Calu3 (cell line): ENCODE results near the gene DCUN1D2. TPM values are rescaled to one million over a fixed set of nuclear protein-coding genes. Genes with fewer than 3 reads are reported as not detected.

Experiments
- BruUV-seq: library from RNA; stranded (reverse); fragments of 400-500 nt; replicated peaks from 2 replicates; lab custom pipeline; 2021; lab: Mats Ljungman, UMichigan
- CTCF ChIA-PET: fragments of 300-600 bp; sonication (Branson Sonifier 250); formaldehyde crosslinking; loops from one replicate; lab custom pipeline; 2022; ENCODE audit warnings: antibody characterized with exemption; lab: Charles Lee
- DNase-seq: peaks from one replicate; pipeline ENCODE4 v3.0.0; 2022
- H3K27ac Mint-ChIP-seq: one replicate; pipeline ENCODE4 v1.8.0; 2022; ENCODE audit warnings: mixed read lengths; ENCODE audit not compliant: unreplicated experiment
- H3K27me3 Mint-ChIP-seq: one replicate; pipeline ENCODE4 v1.8.0; 2022; ENCODE audit warnings: mixed read lengths; ENCODE audit not compliant: unreplicated experiment
- H3K36me3 Mint-ChIP-seq: one replicate; pipeline ENCODE4 v1.8.0; 2022; ENCODE audit warnings: mild to moderate bottlenecking, moderate library complexity, mixed read lengths; ENCODE audit not compliant: insufficient read depth, unreplicated experiment
- H3K4me1 Mint-ChIP-seq: one replicate; pipeline ENCODE4 v1.8.0; 2022; ENCODE audit warnings: mild to moderate bottlenecking, low read depth, mixed read lengths; ENCODE audit not compliant: unreplicated experiment
- H3K4me3 Mint-ChIP-seq: one replicate; pipeline ENCODE4 v1.8.0; 2022; ENCODE audit warnings: mild to moderate bottlenecking, low read depth, moderate library complexity, mixed read lengths; ENCODE audit not compliant: unreplicated experiment
- H3K9me3 Mint-ChIP-seq: one replicate; pipeline ENCODE4 v1.8.0; 2022; ENCODE audit warnings: low read depth, mixed read lengths; ENCODE audit not compliant: unreplicated experiment
- intact Hi-C: fragments of 100-400 bp; cut with micrococcal nuclease; formaldehyde crosslinking; loops from one replicate; pipeline ENCODE4 v1.10.0; 2022; ENCODE audit not compliant: unreplicated experiment
- total RNA-seq: library from RNA; stranded (reverse); gene quantifications from 2 replicates; pipeline ENCODE4 v1.2.3, GENCODE V29; 2022
- TF ChIP-seq, protein P1 (sequence below): fragments of 200-600 bp; IDR thresholded peaks from one replicate; pipeline ENCODE4 v1.8.0; 2022; ENCODE audit warnings: antibody characterized with exemption; ENCODE audit not compliant: unreplicated experiment

The DCUN1D2 gene
- total RNA-seq, 1 experiment from 2014 or later = 9.3 TPM

DNA sequence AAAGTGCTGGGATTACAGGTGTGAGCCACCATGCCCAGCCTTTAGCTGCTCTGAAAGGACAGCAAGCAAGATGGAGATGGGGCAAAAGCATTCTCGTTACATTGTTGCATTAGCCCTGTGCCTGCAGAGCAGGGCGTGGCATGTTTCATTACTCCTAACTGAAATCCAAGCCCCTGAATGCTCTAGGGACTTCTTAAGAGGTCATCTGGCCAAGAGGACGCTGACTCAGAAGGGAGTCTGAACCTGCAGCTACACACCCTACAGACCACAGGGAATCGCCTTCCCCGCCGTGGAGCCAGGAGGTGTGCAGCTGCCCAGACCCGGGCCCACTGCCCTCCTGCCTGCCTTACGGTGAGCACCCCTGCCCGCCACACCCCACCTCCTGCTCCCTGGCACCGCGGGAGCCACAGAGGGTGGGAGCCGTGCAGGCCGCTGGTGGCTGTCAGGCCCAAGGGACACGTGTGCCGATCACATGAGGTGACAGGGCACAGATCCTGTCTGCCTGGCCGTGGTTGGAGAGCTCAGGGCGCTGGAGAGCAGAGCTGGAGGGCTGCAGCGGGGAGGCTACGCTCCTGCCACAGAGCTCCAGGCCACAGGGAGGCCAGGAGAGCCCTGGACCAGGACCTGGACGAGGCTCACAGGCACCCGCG lies 64.4 kb downstream of the DCUN1D2 start:
- no peaks in the 10 kb centered on the region for H3K9me3 Mint-ChIP-seq
- H3K4me1 Mint-ChIP-seq = no peaks in the 10 kb centered on the region
- H3K4me3 Mint-ChIP-seq = no peak overlapping the region
- intact Hi-C loops = no loop called here
- H3K36me3 Mint-ChIP-seq = no peaks in the 10 kb centered on the region
- CTCF ChIA-PET = no interaction called here
- no peak for DNase-seq
- no peak overlapping the region for H3K27ac Mint-ChIP-seq
- no peaks in the 10 kb centered on the region for H3K27me3 Mint-ChIP-seq
- TF ChIP-seq, protein P1, sequence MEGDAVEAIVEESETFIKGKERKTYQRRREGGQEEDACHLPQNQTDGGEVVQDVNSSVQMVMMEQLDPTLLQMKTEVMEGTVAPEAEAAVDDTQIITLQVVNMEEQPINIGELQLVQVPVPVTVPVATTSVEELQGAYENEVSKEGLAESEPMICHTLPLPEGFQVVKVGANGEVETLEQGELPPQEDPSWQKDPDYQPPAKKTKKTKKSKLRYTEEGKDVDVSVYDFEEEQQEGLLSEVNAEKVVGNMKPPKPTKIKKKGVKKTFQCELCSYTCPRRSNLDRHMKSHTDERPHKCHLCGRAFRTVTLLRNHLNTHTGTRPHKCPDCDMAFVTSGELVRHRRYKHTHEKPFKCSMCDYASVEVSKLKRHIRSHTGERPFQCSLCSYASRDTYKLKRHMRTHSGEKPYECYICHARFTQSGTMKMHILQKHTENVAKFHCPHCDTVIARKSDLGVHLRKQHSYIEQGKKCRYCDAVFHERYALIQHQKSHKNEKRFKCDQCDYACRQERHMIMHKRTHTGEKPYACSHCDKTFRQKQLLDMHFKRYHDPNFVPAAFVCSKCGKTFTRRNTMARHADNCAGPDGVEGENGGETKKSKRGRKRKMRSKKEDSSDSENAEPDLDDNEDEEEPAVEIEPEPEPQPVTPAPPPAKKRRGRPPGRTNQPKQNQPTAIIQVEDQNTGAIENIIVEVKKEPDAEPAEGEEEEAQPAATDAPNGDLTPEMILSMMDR = no peak
- no TSS peak for BruUV-seq

DNA sequence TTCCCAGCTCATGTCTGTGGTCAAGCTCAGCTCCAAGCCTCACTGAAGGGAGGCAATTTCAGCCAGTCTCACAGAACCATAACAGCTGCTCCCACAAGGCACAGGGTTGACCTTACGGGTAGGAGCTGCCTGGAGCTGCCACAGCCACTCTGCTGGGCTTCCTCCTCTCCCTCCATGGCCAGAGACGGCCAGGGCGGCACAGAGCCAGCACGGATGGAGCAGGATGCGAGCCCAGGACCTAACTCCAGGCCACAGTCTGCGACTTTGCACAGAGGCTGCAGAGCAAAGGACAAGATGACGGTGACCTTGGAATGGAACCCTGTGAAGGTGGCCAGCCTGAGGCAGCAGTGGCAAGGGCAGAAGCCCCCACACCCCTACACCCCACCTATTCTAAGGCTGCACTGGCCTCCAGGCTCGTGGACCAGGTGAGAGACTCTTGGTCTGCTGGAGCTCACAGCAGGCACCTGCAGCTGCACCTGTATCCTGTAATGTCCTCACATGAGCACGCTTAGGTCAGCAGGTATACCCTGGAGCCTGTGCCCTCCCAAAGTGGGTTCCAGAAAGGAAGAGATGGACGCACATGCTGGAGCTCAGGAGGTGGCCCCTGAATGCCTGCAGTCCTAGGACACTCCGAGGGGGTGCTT lies 66.9 kb downstream of the DCUN1D2 start:
- no TSS peak for BruUV-seq
- no peaks in the 10 kb centered on the region for H3K4me1 Mint-ChIP-seq
- TF ChIP-seq, protein P1 = no peak
- H3K9me3 Mint-ChIP-seq = no peaks in the 10 kb centered on the region
- CTCF ChIA-PET = interaction anchor here (0.5 kb wide), 1 partner anchor 154 kb away, joined by 4 read pairs; no protein-coding TSS in a partner anchor
- H3K36me3 Mint-ChIP-seq = no peaks in the 10 kb centered on the region
- no peak overlapping the region for H3K4me3 Mint-ChIP-seq
- no peaks in the 10 kb centered on the region for H3K27me3 Mint-ChIP-seq
- intact Hi-C loops = no loop called here
- DNase-seq = no peak
- H3K27ac Mint-ChIP-seq = no peak overlapping the region

DNA sequence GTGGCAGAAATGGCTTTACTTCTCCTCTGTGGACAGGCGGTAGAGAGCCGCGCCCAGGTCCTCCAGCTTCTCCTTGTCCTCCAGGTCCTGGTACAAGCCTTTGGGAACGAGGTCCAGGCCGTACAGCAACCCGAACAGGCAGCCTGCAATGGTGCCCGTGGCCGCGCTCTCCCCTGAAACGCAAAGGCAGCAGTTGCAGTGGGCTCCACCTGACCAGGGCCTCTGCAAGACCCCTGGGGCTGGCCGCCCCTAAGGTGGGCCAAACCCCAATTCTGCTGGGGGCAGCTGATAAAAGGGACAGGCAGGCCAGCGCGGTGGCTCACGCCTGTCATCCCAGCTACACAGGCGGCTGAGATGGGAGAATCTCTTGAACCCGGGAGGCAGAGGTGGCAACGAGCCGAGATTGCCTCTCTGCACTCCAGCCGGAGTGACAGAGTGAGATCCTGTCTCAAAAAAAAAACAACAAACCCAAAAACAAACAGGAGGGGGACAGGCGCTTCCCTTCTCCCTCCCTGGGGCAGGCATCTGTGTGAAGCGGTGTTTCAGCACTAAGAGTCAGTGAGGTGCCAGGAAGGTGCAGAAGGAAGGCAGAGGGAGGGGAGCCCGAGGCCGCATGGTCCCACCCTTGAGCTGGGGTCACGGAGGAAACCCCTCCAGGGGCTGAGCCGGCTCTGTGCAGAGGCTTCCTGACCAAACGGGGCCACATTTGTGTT lies 67.5 kb downstream of the DCUN1D2 start:
- TF ChIP-seq, protein P1 = no peak
- Mint-ChIP-seq H3K9me3 (no peaks in the 10 kb centered on the region), H3K36me3 (no peaks in the 10 kb centered on the region), H3K27ac (no peak overlapping the region), H3K27me3 (no peaks in the 10 kb centered on the region), H3K4me3 (no peak overlapping the region), H3K4me1 (no peaks in the 10 kb centered on the region)
- CTCF ChIA-PET = interaction anchor here (0.5 kb wide), 1 partner anchor 153 kb away, joined by 4 read pairs; no protein-coding TSS in a partner anchor
- no peak for DNase-seq
- no TSS peak for BruUV-seq
- intact Hi-C loops = no loop called here

DNA sequence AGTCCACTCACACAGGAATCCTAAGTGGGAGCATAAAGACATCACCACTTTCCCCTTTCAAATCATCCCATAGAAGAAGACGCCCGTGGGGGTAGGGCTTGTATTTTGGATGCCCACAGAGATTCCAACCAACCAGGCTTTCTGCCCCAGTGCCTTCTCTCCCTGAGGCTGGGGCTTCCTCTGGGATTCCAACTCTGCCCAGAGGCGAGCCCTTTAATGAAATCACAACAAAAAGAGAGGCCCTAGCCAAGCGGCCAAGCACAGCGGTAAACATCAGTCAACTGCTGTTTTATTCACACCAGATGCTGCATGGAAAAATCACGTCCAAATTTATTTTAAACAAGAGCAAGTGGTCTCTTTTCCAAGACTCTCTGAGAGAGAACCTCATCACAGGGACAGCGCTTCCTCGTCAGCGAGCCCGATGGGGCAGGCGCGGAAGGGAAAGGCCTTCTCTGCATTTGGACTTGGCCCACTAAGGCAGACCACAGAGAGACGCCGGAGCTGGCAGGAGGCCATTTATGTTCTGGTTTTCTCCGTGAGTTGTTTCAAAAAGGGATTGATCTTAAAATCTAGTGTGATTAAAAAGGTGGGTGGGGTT lies 68.7 kb downstream of the DCUN1D2 start:
- CTCF ChIA-PET = no interaction called here
- TF ChIP-seq, protein P1 = no peak
- Mint-ChIP-seq H3K27ac (no peak overlapping the region), H3K4me1 (no peaks in the 10 kb centered on the region), H3K9me3 (no peaks in the 10 kb centered on the region), H3K36me3 (no peaks in the 10 kb centered on the region), H3K4me3 (no peak overlapping the region), H3K27me3 (peaks cover 6% of the 10 kb centered on the region)
- BruUV-seq = no TSS peak
- intact Hi-C loops = no loop called here
- DNase-seq = no peak
